Astrocyte (in vitro differentiated cells and primary cell): Measurements from ENCODE around the gene RAD17. TPM values are rescaled to one million over a fixed set of nuclear protein-coding genes. Genes with fewer than 3 reads are reported as not detected.
"Not testable (repeated sequence)": the region's sequence is repeated elsewhere in the genome, so short reads cannot be mapped to it uniquely, and the experiment has no call there.

Experiments used
- DNase-seq: peaks from one replicate; pipeline ENCODE4 v3.0.0-alpha.2; 2010; ENCODE audit warnings: low read depth
- FAIRE-seq: peaks from 2 replicates; lab custom pipeline; 2011; peaks lifted over from hg19 to GRCh38; lab: Jason Lieb, UNC
- H2AFZ ChIP-seq: 2 replicates; pipeline ENCODE4 v1.6.0; 2012; ENCODE audit warnings: low read depth, low read length, inconsistent platforms
- H3K27ac ChIP-seq: 2 replicates; pipeline ENCODE4 v1.5.1; 2011; ENCODE audit warnings: low read depth, low read length, inconsistent platforms
- H3K27me3 ChIP-seq: 2 replicates; pipeline ENCODE4 v1.6.0; 2011; ENCODE audit warnings: low read length, inconsistent platforms; ENCODE audit not compliant: insufficient read depth
- H3K36me3 ChIP-seq: 2 replicates; pipeline ENCODE4 v1.5.1; 2011; ENCODE audit warnings: low read length, inconsistent platforms; ENCODE audit not compliant: insufficient read depth
- H3K4me1 ChIP-seq: 2 replicates; pipeline ENCODE4 v1.5.1; 2011; ENCODE audit warnings: low read length, inconsistent platforms; ENCODE audit not compliant: insufficient read depth
- H3K4me2 ChIP-seq: 2 replicates; pipeline ENCODE4 v1.6.0; 2012; ENCODE audit warnings: low read length, inconsistent platforms
- H3K4me3 ChIP-seq: 2 replicates; pipeline ENCODE4 v1.5.1; 2011; ENCODE audit warnings: low read depth, mild to moderate bottlenecking, low read length, inconsistent platforms; ENCODE audit not compliant: insufficient read depth
- H3K79me2 ChIP-seq: 2 replicates; pipeline ENCODE4 v1.6.0; 2012; ENCODE audit warnings: mild to moderate bottlenecking, low read length, inconsistent platforms; ENCODE audit not compliant: insufficient read depth
- H3K9ac ChIP-seq: 2 replicates; pipeline ENCODE4 v1.6.0; 2012; ENCODE audit warnings: mild to moderate bottlenecking, low read length, inconsistent platforms
- H3K9me3 ChIP-seq: 2 replicates; pipeline ENCODE4 v1.5.1; 2012; ENCODE audit warnings: low read depth, mild to moderate bottlenecking, low read length, inconsistent platforms; ENCODE audit not compliant: insufficient read depth
- H4K20me1 ChIP-seq: 2 replicates; pipeline ENCODE4 v1.6.0; 2012; ENCODE audit warnings: low read length, inconsistent platforms; ENCODE audit not compliant: insufficient read depth
- H3K27ac Mint-ChIP-seq: one replicate; pipeline ENCODE4 v1.8.0; 2021; ENCODE audit warnings: mild to moderate bottlenecking, mixed read lengths; ENCODE audit not compliant: unreplicated experiment
- H3K27me3 Mint-ChIP-seq: one replicate; pipeline ENCODE4 v1.8.0; 2021; ENCODE audit warnings: low read depth, mixed read lengths; ENCODE audit not compliant: unreplicated experiment
- H3K36me3 Mint-ChIP-seq: one replicate; pipeline ENCODE4 v1.8.0; 2021; ENCODE audit warnings: low read depth, mixed read lengths; ENCODE audit not compliant: unreplicated experiment
- H3K4me1 Mint-ChIP-seq: one replicate; pipeline ENCODE4 v1.8.0; 2021; ENCODE audit warnings: low read depth, mixed read lengths; ENCODE audit not compliant: unreplicated experiment
- H3K4me3 Mint-ChIP-seq: one replicate; pipeline ENCODE4 v1.8.0; 2021; ENCODE audit warnings: mild to moderate bottlenecking, moderate library complexity, mixed read lengths; ENCODE audit not compliant: unreplicated experiment
- H3K9me3 Mint-ChIP-seq: one replicate; pipeline ENCODE4 v1.8.0; 2021; ENCODE audit warnings: mild to moderate bottlenecking, mixed read lengths; ENCODE audit not compliant: unreplicated experiment
- EZH2 ChIP-seq: IDR thresholded peaks from 2 replicates; pipeline ENCODE4 v1.6.1; 2012; ENCODE audit warnings: mild to moderate bottlenecking, low read length, inconsistent platforms; ENCODE audit not compliant: insufficient read depth
- total RNA-seq: library from RNA; stranded (reverse); gene quantifications from 2 replicates; pipeline ENCODE4 v1.2.1, GENCODE V29; 2021
- TF ChIP-seq, protein P1 (sequence below): IDR thresholded peaks from 2 replicates; pipeline ENCODE4 v1.5.1; 2011; ENCODE audit warnings: low read depth, mild to moderate bottlenecking, inconsistent platforms, low read length, moderate library complexity; ENCODE audit not compliant: insufficient read depth

The RAD17 gene
- total RNA-seq, 1 donor from 2014 or later: 24.1 TPM

DNA sequence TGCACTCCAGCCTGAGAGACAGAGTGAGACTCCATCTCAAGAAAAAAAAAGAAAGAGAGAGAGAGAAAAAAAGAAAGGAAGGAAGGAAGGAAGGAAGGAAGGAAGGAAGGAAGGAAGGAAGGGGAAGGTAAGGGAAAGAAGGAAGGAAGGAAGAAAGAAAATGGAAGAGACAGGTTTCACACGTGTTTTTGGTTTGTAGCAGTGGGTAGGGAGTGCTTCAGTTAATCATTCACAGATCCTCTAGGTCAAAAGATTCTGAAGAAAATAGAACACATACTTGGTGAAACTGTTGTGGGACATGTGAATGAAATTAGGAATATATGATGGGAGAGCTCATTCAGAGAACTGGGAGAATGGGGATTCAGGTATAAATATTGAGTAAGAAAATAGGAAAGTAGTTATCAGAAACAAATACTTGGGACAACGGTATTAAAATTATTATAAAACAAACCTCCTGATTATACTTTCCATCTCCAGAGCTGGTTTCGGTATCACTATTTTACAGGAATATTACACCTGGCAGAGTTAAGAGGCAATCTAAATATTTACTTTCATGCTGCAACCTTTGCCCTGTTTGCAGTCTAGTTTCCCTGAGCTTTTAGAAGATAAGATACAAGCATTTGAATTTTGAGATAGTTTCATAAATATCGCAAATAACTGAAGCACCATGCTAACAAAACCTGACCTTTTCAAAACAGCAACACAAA lies 82.5 kb downstream of the RAD17 start:
- H3K79me2 ChIP-seq: no peaks in the 10 kb centered on the region
- no peaks in the 10 kb centered on the region for H3K36me3 ChIP-seq
- H3K9ac ChIP-seq: no peak overlapping the region
- no peak for TF ChIP-seq EZH2
- TF ChIP-seq, protein P1, sequence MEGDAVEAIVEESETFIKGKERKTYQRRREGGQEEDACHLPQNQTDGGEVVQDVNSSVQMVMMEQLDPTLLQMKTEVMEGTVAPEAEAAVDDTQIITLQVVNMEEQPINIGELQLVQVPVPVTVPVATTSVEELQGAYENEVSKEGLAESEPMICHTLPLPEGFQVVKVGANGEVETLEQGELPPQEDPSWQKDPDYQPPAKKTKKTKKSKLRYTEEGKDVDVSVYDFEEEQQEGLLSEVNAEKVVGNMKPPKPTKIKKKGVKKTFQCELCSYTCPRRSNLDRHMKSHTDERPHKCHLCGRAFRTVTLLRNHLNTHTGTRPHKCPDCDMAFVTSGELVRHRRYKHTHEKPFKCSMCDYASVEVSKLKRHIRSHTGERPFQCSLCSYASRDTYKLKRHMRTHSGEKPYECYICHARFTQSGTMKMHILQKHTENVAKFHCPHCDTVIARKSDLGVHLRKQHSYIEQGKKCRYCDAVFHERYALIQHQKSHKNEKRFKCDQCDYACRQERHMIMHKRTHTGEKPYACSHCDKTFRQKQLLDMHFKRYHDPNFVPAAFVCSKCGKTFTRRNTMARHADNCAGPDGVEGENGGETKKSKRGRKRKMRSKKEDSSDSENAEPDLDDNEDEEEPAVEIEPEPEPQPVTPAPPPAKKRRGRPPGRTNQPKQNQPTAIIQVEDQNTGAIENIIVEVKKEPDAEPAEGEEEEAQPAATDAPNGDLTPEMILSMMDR: no peak
- no peak overlapping the region for H3K4me2 ChIP-seq
- no peaks in the 10 kb centered on the region for H3K27me3 ChIP-seq
- H2AFZ ChIP-seq: no peak overlapping the region
- FAIRE-seq (no peak), DNase-seq (no peak)
- Mint-ChIP-seq H3K36me3 (no peaks in the 10 kb centered on the region), H3K9me3 (no peaks in the 10 kb centered on the region), H3K27ac (no peak overlapping the region), H3K27me3 (peaks cover 2% of the 10 kb centered on the region), H3K4me1 (no peaks in the 10 kb centered on the region), H3K4me3 (no peak overlapping the region)
- H3K4me1 ChIP-seq: no peaks in the 10 kb centered on the region
- no peak overlapping the region for H3K4me3 ChIP-seq
- no peaks in the 10 kb centered on the region for H4K20me1 ChIP-seq
- no peaks in the 10 kb centered on the region for H3K9me3 ChIP-seq
- no peak overlapping the region for H3K27ac ChIP-seq

DNA sequence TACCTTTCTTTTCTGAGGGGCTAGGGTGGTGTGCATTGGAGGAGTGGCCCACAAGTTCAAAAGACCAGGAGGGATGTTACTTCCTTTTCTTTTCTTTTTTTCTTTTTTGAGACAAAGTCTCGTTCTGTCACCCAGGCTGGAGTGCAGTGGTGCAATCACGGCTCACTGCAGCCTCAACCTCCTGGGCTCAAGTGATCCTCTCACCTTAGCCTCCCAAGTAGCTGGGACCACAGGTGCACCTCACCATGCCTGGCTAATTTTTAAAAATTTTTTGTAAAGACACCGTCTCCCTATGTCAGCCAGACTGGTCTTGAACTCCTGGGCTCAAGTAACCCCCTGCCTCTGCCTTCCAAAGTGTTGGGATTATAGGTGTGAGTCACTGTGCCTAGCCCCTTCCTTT lies 83.9 kb downstream of the RAD17 start:
- not testable (repeated sequence) for H3K4me1 ChIP-seq, H3K27me3 Mint-ChIP-seq, H3K79me2 ChIP-seq, H3K27ac Mint-ChIP-seq, H3K4me2 ChIP-seq, H3K27ac ChIP-seq, H3K9ac ChIP-seq, H3K9me3 ChIP-seq, H3K4me1 Mint-ChIP-seq, H3K4me3 Mint-ChIP-seq, H4K20me1 ChIP-seq, H3K9me3 Mint-ChIP-seq, H2AFZ ChIP-seq, DNase-seq, H3K4me3 ChIP-seq, H3K36me3 ChIP-seq, FAIRE-seq, H3K36me3 Mint-ChIP-seq, H3K27me3 ChIP-seq

DNA sequence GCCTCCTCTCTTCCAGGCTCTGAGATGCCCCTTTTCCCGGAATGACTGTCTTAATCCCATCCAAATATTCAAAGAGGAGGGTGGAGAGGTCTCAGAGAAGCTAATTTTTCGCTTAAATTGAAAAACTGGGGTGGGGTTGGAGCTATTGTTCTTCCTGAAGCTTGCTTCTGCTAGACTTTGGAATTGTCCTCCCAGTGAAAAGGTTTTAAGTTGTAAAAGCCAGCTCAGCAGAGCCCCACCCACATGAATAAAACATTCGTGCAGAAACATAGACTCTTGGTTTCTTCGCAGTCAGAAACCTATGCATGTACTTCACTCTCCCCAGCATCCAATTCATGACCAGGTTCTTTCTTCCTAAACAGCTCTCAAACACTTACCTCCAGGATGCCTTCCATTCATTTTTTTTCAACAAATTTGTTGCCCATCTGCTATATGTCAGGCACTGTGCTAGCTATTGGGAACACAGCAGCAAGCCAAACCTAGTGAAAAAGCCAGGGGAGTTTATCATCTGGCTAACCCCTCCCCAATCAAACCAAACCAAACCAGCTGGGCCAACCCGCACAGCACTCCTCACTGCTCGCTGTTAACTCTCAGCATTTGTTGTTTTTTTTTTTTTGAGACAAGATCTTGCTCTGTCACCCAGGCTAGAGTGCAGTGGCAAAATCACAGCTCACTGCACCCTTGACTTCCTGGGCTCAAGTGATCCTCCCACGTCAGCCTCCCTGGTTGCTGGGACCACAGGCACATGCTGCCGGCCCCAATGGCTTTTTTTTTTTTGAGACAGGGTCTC lies 85.0 kb downstream of the RAD17 start:
- Mint-ChIP-seq H3K27me3 (peaks cover 5% of the 10 kb centered on the region), H3K4me3 (no peak overlapping the region), H3K4me1 (no peaks in the 10 kb centered on the region), H3K36me3 (no peaks in the 10 kb centered on the region), H3K27ac (no peak overlapping the region), H3K9me3 (no peaks in the 10 kb centered on the region)
- Histone ChIP-seq H3K79me2 (no peaks in the 10 kb centered on the region), H3K9me3 (no peaks in the 10 kb centered on the region), H2AFZ (no peak overlapping the region), H3K4me3 (no peak overlapping the region), H3K4me2 (no peak overlapping the region), H4K20me1 (no peaks in the 10 kb centered on the region), H3K27me3 (no peaks in the 10 kb centered on the region), H3K4me1 (no peaks in the 10 kb centered on the region), H3K36me3 (no peaks in the 10 kb centered on the region), H3K9ac (no peak overlapping the region), H3K27ac (no peak overlapping the region)
- TF ChIP-seq, protein P1: no peak
- no peak for TF ChIP-seq EZH2
- DNase-seq (no peak), FAIRE-seq (no peak)

DNA sequence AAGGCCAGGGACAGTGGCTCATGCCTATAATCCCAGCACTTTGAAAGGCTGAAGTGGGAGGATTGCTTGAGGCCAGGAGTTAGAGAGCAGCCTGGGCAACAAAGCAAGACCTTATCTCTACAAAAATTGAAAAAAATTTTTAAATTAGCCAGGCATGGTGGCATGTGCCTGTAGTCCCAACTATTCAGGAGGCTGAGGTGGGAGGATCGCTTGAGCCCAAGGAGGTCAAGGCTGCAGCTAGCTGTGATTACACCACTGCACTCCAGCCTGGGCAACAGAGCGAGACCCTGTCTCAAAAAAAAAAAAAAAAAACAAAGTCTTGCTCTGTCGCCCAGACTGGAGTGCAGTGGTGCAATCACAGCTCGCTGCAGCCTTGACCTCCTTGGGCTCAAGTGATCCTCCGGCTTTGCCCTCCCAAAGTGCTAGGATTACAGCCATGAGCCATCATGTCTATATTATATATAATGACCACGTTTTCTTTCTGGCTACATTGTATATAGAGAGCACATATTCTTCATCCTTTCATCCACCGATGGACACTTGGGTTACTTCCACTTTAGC lies 85.9 kb downstream of the RAD17 start:
- H3K9ac ChIP-seq, H3K27ac Mint-ChIP-seq, H3K4me3 Mint-ChIP-seq, DNase-seq, H3K9me3 ChIP-seq, H3K36me3 Mint-ChIP-seq, H3K27me3 ChIP-seq, H2AFZ ChIP-seq, FAIRE-seq, H3K4me1 Mint-ChIP-seq, H3K4me1 ChIP-seq, H3K4me3 ChIP-seq, H3K27me3 Mint-ChIP-seq, H3K79me2 ChIP-seq, H3K27ac ChIP-seq, H3K36me3 ChIP-seq, H3K4me2 ChIP-seq, H4K20me1 ChIP-seq, H3K9me3 Mint-ChIP-seq: not testable (repeated sequence)
